Measurements from ENCODE around the gene KIAA0825. TPM values are rescaled to one million over a fixed set of nuclear protein-coding genes. Genes with fewer than 3 reads are reported as not detected.

Gene KIAA0825
- total and polyA plus RNA-seq, 2 of the 8 experiments (the other 6 are each of a cell fraction or from before 2014, with no cell fraction given), result 0.60 to 1.0 TPM

- TF ChIP-seq CHD7 (IDR thresholded peaks at IDR 0.05; ENCODE audit: insufficient replicate concordance, low read length), result peak; percentile 18
Observed at GRCh38 chr5:94360382-94361130, 257.8 kb downstream of the KIAA0825 start (continued).
